Measurements from ENCODE around the gene SPAST. TPM values are rescaled to one million over a fixed set of nuclear protein-coding genes. Genes with fewer than 3 reads are reported as not detected.
A peak's percentile ranks its signal among the peaks of the same experiment; 100 is the strongest.

The SPAST gene
- total and polyA plus RNA-seq, 4 donors, result 3.9 to 18.2 (median 9.2) TPM

- no peaks in the 10 kb centered on the region for H3K36me3 ChIP-seq (ENCODE audit: control insufficient read depth in 1 of 2, insufficient read depth in 2 of 2, low read length in 1 of 2)
- no peak for ATAC-seq (ENCODE audit: low FRiP score)
- WGBS, 2 donors, result 88 to 94% methylated on average over 2 of the region's 2 CpGs
- H3K27me3 ChIP-seq (ENCODE audit: control insufficient read depth in 1 of 2, insufficient read depth in 2 of 2, low read length in 1 of 2), result no peaks in the 10 kb centered on the region
- H3K9me3 ChIP-seq (ENCODE audit: control insufficient read depth, low read length), result no peaks in the 10 kb centered on the region
- H3K4me1 ChIP-seq (ENCODE audit: control insufficient read depth in 1 of 2, insufficient read depth in 2 of 2, low read length in 2 of 2), result peaks cover 0 to 2% of the 10 kb centered on the region in 2 donors
- DNase-seq, result no peak
- no peak overlapping the region for H3K4me3 ChIP-seq (ENCODE audit: low read length in 2 of 2)
- intact Hi-C loops (cut with DNase I), result no loop called here
- H3K27ac ChIP-seq (ENCODE audit: low read depth in 1 of 2, low read length in 2 of 2), result no peak overlapping the region
Measured at GRCh38 chr2:32058130-32058529, 5.2 kb upstream of the SPAST start.

GRCh38 chr2:32060266-32060665 is 3.1 kb upstream of the SPAST start:
- Histone ChIP-seq H3K36me3 (ENCODE audit: control insufficient read depth in 1 of 2, insufficient read depth in 2 of 2, low read length in 1 of 2) (no peaks in the 10 kb centered on the region), H3K9me3 (ENCODE audit: control insufficient read depth, low read length) (no peaks in the 10 kb centered on the region), H3K4me3 (ENCODE audit: low read length in 2 of 2) (no peak overlapping the region), H3K4me1 (ENCODE audit: control insufficient read depth in 1 of 2, insufficient read depth in 2 of 2, low read length in 2 of 2) (peaks cover 0 to 2% of the 10 kb centered on the region in 2 donors), H3K27me3 (ENCODE audit: control insufficient read depth in 1 of 2, insufficient read depth in 2 of 2, low read length in 1 of 2) (no peaks in the 10 kb centered on the region), H3K27ac (ENCODE audit: low read depth in 1 of 2, low read length in 2 of 2) (no peak overlapping the region)
- 91 to 100% methylated on average over 2 of the region's 2 CpGs for WGBS, 2 donors
- no peak for ATAC-seq (ENCODE audit: low FRiP score)
- intact Hi-C loops (cut with DNase I), result loop anchor here (5.0 to 10.0 kb wide), 3 partner anchors 48 to 295 kb away; partner anchors contain the start of genes SLC30A6 (in 2 of the 2), BIRC6 (in 1 of the 2) and MEMO1 (in 1 of the 2)
- no peak for DNase-seq

- 93 to 97% methylated on average over 8 of the region's 8 CpGs for WGBS, 2 donors
- DNase-seq (no peak), ATAC-seq (ENCODE audit: low FRiP score) (no peak)
- no peaks in the 10 kb centered on the region for H3K9me3 ChIP-seq (ENCODE audit: control insufficient read depth, low read length)
- H3K4me3 ChIP-seq (ENCODE audit: low read length in 2 of 2), result no peak overlapping the region
- no peaks in the 10 kb centered on the region for H3K36me3 ChIP-seq (ENCODE audit: control insufficient read depth in 1 of 2, insufficient read depth in 2 of 2, low read length in 1 of 2)
- intact Hi-C loops (cut with DNase I), result loop anchor here (5.0 to 10.0 kb wide), 3 partner anchors 49 to 293 kb away; partner anchors contain the start of genes SLC30A6 (in 2 of the 2), BIRC6 (in 1 of the 2) and MEMO1 (in 1 of the 2)
- H3K27ac ChIP-seq (ENCODE audit: low read depth in 1 of 2, low read length in 2 of 2), result no peak overlapping the region
- peaks cover 0 to 2% of the 10 kb centered on the region in 2 donors for H3K4me1 ChIP-seq (ENCODE audit: control insufficient read depth in 1 of 2, insufficient read depth in 2 of 2, low read length in 2 of 2)
- H3K27me3 ChIP-seq (ENCODE audit: control insufficient read depth in 1 of 2, insufficient read depth in 2 of 2, low read length in 1 of 2), result no peaks in the 10 kb centered on the region
Measured at GRCh38 chr2:32061430-32061829, 1.9 kb upstream of the SPAST start.

GRCh38 chr2:32061973-32062861 is 1.1 kb upstream of the SPAST start:
- Histone ChIP-seq H3K4me3 (ENCODE audit: low read length in 2 of 2) (peak overlapping the region; percentile 55 to 77), H3K27ac (ENCODE audit: low read depth in 1 of 2, low read length in 2 of 2) (peak overlapping the region in 1 of 2 donors; percentile 64), H3K36me3 (ENCODE audit: control insufficient read depth in 1 of 2, insufficient read depth in 2 of 2, low read length in 1 of 2) (no peaks in the 10 kb centered on the region), H3K9me3 (ENCODE audit: control insufficient read depth, low read length) (no peaks in the 10 kb centered on the region), H3K4me1 (ENCODE audit: control insufficient read depth in 1 of 2, insufficient read depth in 2 of 2, low read length in 2 of 2) (peaks cover 0 to 2% of the 10 kb centered on the region in 2 donors), H3K27me3 (ENCODE audit: control insufficient read depth in 1 of 2, insufficient read depth in 2 of 2, low read length in 1 of 2) (no peaks in the 10 kb centered on the region)
- WGBS, 2 donors, result 39 to 42% methylated on average over 13 of the region's 13 CpGs
- ATAC-seq (ENCODE audit: low FRiP score) (peak; percentile 34), DNase-seq (peak in 1 of 2 donors; percentile 65)
- intact Hi-C loops (cut with DNase I), result loop anchor here (2.0 to 10.0 kb wide), 4 partner anchors 50 to 293 kb away; partner anchors contain the start of genes MEMO1 (in 2 of the 2), SLC30A6 (in 2 of the 2) and BIRC6 (in 1 of the 2)

GRCh38 chr2:32064021-32064601 is 755 bp downstream of the SPAST start:
- peak overlapping the region; percentile 34 to 53 for H3K27ac ChIP-seq (ENCODE audit: low read depth in 1 of 2, low read length in 2 of 2)
- H3K36me3 ChIP-seq (ENCODE audit: control insufficient read depth in 1 of 2, insufficient read depth in 2 of 2, low read length in 1 of 2), result no peaks in the 10 kb centered on the region
- no peaks in the 10 kb centered on the region for H3K9me3 ChIP-seq (ENCODE audit: control insufficient read depth, low read length)
- H3K27me3 ChIP-seq (ENCODE audit: control insufficient read depth in 1 of 2, insufficient read depth in 2 of 2, low read length in 1 of 2), result no peaks in the 10 kb centered on the region
- intact Hi-C loops (cut with DNase I), result loop anchor here (5.0 to 10.0 kb wide), 3 partner anchors 52 to 291 kb away; partner anchors contain the start of genes SLC30A6 (in 2 of the 2), BIRC6 (in 1 of the 2) and MEMO1 (in 1 of the 2)
- ATAC-seq (ENCODE audit: low FRiP score) (no peak), DNase-seq (peak in 1 of 2 donors; percentile 51)
- WGBS, 2 donors, result 0 to 1% methylated on average over 37 to 40 of the region's 40 CpGs
- peak overlapping the region; percentile 90 to 92 for H3K4me3 ChIP-seq (ENCODE audit: low read length in 2 of 2)
- peaks cover 0 to 2% of the 10 kb centered on the region in 2 donors for H3K4me1 ChIP-seq (ENCODE audit: control insufficient read depth in 1 of 2, insufficient read depth in 2 of 2, low read length in 2 of 2)

GRCh38 chr2:32064713-32065112 is 1.4 kb downstream of the SPAST start:
- intact Hi-C loops (cut with DNase I), result loop anchor here (5.0 to 10.0 kb wide), 3 partner anchors 52 to 290 kb away; partner anchors contain the start of genes SLC30A6 (in 2 of the 2), BIRC6 (in 1 of the 2) and MEMO1 (in 1 of the 2)

GRCh38 chr2:32067549-32067948 is 4.2 kb downstream of the SPAST start:
- no peak for DNase-seq
- no peaks in the 10 kb centered on the region for H3K36me3 ChIP-seq (ENCODE audit: control insufficient read depth in 1 of 2, insufficient read depth in 2 of 2, low read length in 1 of 2)
- H3K4me1 ChIP-seq (ENCODE audit: control insufficient read depth in 1 of 2, insufficient read depth in 2 of 2, low read length in 2 of 2), result no peaks in the 10 kb centered on the region
- ATAC-seq (ENCODE audit: low FRiP score), result no peak
- no peaks in the 10 kb centered on the region for H3K27me3 ChIP-seq (ENCODE audit: control insufficient read depth in 1 of 2, insufficient read depth in 2 of 2, low read length in 1 of 2)
- no peaks in the 10 kb centered on the region for H3K9me3 ChIP-seq (ENCODE audit: control insufficient read depth, low read length)
- H3K27ac ChIP-seq (ENCODE audit: low read depth in 1 of 2, low read length in 2 of 2), result no peak overlapping the region
- intact Hi-C loops (cut with DNase I), result loop anchor here (10.0 kb wide), 2 partner anchors 97 to 287 kb away; partner anchors contain the start of genes SLC30A6 (in 2 of the 2) and BIRC6 (in 1 of the 2)
- H3K4me3 ChIP-seq (ENCODE audit: low read length in 2 of 2), result no peak overlapping the region
- 99 to 100% methylated on average over 2 of the region's 2 CpGs for WGBS, 2 donors

More at GRCh38 chr2:32064713-32065112, 1.4 kb downstream of the SPAST start:
- H3K27me3 ChIP-seq (ENCODE audit: control insufficient read depth in 1 of 2, insufficient read depth in 2 of 2, low read length in 1 of 2), result no peaks in the 10 kb centered on the region
- H3K4me1 ChIP-seq (ENCODE audit: control insufficient read depth in 1 of 2, insufficient read depth in 2 of 2, low read length in 2 of 2), result peaks cover 0 to 2% of the 10 kb centered on the region in 2 donors
- ATAC-seq (ENCODE audit: low FRiP score) (no peak), DNase-seq (no peak)
- peak overlapping the region; percentile 90 to 92 for H3K4me3 ChIP-seq (ENCODE audit: low read length in 2 of 2)
- no peaks in the 10 kb centered on the region for H3K9me3 ChIP-seq (ENCODE audit: control insufficient read depth, low read length)
- WGBS, 2 donors, result 79 to 82% methylated on average over 8 of the region's 8 CpGs
- H3K36me3 ChIP-seq (ENCODE audit: control insufficient read depth in 1 of 2, insufficient read depth in 2 of 2, low read length in 1 of 2), result no peaks in the 10 kb centered on the region
- H3K27ac ChIP-seq (ENCODE audit: low read depth in 1 of 2, low read length in 2 of 2), result no peak overlapping the region

GRCh38 chr2:32074134-32074506 is 10.8 kb downstream of the SPAST start:
- no peak for ATAC-seq (ENCODE audit: low FRiP score)

More at GRCh38 chr2:32074134-32074506, 10.8 kb downstream of the SPAST start:
- no peaks in the 10 kb centered on the region for H3K9me3 ChIP-seq (ENCODE audit: control insufficient read depth, low read length)
- intact Hi-C loops (cut with DNase I), result no loop called here
- DNase-seq, result no peak
- no peaks in the 10 kb centered on the region for H3K4me1 ChIP-seq (ENCODE audit: control insufficient read depth in 1 of 2, insufficient read depth in 2 of 2, low read length in 2 of 2)
- H3K27ac ChIP-seq (ENCODE audit: low read depth in 1 of 2, low read length in 2 of 2), result no peak overlapping the region
- H3K36me3 ChIP-seq (ENCODE audit: control insufficient read depth in 1 of 2, insufficient read depth in 2 of 2, low read length in 1 of 2), result no peaks in the 10 kb centered on the region
- H3K27me3 ChIP-seq (ENCODE audit: control insufficient read depth in 1 of 2, insufficient read depth in 2 of 2, low read length in 1 of 2), result no peaks in the 10 kb centered on the region
- no peak overlapping the region for H3K4me3 ChIP-seq (ENCODE audit: low read length in 2 of 2)
- 77 to 83% methylated on average over 2 of the region's 2 CpGs for WGBS, 2 donors

Data from aorta (tissue), 5 donors.